HG03565 (cell line): ENCODE measurements around the gene SORCS2.
"Not testable (repeated sequence)": the region's sequence is repeated elsewhere in the genome, so short reads cannot be mapped to it uniquely, and the experiment has no call there.

Source experiments
- ATAC-seq: cut with Tn5 transposase; IDR thresholded peaks from one replicate; pipeline ENCODE4 v1.9.1; 2021; ENCODE audit warnings: mild to moderate bottlenecking, moderate library complexity; ENCODE audit not compliant: unreplicated experiment

The SORCS2 gene

DNA sequence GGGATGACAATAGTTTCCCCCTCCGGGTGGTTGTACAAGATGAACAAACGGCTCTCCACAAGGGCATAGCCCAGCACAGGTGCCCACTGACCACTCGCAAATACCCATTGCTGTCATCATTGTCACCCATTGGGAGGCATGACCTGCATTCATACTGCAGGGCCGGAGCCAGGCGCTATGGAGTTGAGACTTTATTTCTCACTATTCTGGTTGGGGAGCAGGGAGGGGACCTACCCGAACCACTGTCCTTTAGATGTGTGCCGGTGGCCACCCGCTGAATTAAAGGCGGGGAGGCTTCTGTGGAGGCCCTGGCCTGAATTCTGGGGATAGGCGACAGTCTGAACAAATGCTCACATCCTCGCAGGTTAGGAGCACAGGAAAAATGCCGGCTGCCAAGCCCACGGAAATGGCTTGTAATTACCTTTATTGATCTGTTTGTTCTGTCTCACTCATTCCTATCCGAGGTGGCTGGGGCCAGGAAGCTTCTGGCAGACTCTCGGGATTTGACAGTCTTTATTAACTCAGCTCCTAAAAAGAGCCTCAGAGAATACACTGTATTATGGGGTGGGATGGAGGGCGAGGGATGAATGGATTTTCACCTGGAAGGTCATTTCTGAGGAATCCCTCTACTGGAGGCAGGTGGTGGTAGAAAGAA is 367.5 kb downstream of the SORCS2 start:
- ATAC-seq, result no peak

GRCh38 chr4:7561557-7561956 is 369.2 kb downstream of the SORCS2 start:
- ATAC-seq, result no peak

DNA sequence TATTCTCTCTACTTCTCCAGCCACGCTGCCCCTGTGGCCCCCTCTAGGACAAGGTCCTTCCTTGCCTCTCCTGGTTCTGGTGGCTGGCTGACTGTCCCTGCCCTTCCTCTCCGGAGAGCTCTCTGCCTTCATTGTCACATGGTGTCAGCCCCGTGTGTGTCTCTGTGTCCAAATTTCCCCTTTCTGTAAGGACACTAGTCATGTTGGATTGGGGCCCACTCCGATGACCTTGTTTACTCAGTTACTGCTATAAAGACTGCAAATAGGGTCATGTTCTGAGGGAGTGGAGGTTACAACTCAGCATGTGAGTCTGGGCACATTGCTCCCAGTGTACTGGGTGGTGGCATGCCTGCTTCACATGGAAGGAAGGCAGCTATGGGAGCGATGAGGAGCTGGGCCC is 371.9 kb downstream of the SORCS2 start:
- no peak for ATAC-seq

- no peak for ATAC-seq
These were observed 373.1 kb downstream of the SORCS2 start for GRCh38 chr4:7565483-7565882.

DNA sequence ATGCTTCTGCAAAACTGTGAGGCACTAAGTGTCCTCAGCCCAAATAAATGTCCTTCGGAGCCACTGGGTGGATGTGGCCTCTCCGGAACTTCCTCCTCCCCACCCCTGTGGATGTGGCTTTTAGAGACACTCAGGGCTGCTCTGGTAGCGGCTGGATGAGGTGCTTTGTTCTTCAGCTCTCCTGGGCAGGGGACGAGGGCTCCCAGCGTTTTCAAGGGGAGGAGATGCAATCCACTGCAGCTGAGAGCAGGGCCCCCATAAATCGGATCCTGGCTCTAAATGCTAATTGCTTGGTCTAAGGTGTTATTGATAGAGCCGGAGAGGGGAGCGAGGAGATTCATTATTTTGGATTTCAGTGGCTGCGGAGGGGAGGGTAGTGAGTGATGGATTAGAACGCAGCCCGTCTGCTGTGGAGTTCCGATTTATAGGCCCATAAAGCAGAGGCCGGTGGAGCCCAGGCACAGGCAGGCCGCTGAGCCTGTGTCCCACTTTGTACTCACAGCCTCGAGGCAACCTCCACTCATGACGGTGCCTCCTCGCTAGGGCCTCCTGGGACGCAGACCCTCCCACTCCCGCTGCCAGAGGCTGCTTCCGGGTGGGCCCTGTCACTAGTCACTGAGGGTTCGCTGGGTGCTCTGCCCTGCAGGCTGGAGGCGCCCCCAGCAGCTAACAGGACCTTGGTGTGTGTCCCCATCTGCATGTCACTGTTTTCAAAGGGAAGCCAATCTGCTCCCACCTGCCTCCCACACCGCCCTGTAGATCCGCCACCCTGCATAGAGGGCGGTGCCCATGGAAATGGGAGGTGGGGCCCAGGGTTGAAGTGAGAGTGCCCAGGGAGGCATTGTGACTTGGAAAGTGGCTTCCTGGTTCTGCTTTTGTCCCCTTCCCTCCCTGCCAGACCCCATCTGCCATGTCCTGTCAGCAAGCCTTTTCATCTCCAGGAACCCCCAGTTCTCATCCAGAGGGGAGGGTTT is 377.8 kb downstream of the SORCS2 start:
- no peak for ATAC-seq

- no peak for ATAC-seq
These were observed 378.7 kb downstream of the SORCS2 start for GRCh38 chr4:7571001-7571400.

DNA sequence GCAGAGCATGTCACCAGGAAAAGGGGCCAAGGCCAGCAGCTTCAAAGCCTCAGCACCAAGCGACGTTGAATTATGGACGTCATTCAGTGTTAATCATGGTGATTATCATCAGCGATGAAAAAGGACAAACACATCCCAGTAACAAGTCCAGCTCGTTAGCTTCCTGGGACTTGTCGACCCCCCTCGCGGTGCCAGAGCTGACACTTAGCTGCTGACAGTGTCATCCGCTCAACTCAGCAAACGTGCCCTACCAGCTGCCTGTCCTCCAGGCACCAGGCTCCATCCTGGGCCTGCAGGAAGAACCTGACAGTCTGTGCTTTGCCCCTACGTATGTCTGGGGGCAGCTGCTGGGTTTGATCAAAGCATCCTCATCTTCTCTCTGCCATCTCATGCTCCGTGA is 379.4 kb downstream of the SORCS2 start:
- ATAC-seq, result no peak

DNA sequence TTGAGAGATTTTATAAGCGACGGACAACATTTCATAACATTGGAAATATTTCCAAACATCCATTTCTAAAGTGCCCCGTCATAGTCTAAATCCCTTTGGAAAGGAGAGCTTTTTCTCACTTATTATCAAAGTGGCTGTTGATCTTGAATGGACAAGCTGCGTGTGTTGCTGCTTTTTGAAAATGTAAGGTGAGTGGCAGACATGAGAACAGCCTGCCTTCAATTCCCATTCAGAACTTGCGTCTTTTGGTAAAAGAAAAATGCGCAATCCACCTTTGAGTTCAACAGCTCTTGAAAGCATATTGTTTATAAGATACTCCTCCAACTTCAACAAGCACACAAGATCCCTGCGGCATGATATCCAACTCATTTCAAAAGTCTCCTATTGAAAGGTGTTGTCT is 380.6 kb downstream of the SORCS2 start:
- no peak for ATAC-seq

DNA sequence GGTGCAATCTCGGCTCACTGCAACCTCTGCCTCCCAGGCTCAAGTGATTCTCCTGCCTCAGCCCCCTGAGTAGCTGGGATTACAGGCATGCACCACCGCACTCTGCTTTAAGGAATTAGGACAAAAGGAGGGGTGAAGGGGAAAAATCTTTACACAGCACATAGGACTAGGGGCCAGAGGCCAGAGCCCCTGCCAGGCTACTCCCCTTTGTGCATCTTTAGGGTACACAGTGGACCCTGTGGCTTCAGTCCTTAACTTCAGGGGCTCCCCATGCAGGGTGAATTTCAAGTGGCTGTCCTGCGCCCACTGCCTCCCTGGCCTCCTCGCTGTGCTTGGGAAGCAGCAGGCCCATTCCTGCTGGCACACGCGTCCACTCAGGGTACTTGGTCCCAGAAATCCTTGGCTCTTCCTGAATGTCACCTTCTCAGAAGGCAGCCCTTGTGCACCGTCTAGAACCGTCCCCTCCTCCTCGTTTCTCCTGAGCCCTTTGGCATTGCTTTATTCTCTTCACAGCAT is 381.3 kb downstream of the SORCS2 start:
- no peak for ATAC-seq

- no peak for ATAC-seq
These were observed 382.1 kb downstream of the SORCS2 start for GRCh38 chr4:7574287-7575014.

DNA sequence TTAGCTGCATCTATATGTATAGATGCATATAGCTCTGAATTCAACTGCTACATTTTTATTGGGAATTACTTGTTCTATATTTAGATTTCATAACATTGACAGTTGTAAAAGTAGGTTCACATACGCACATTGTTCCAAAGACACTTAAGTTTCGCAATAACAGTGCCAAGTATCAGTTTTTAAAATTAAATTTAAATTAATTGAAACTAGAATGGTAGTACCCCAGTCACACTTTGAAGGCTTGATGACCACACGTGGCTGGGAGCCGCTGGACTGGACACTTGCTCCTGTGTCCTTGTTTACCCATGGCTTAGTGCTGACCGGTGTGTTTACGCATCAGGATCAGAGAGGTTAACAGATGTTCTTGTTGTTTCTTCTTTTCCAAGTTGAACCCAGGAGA is 383.1 kb downstream of the SORCS2 start:
- ATAC-seq, result no peak

GRCh38 chr4:7577361-7578039 is 385.2 kb downstream of the SORCS2 start:
- ATAC-seq, result not testable (repeated sequence)

DNA sequence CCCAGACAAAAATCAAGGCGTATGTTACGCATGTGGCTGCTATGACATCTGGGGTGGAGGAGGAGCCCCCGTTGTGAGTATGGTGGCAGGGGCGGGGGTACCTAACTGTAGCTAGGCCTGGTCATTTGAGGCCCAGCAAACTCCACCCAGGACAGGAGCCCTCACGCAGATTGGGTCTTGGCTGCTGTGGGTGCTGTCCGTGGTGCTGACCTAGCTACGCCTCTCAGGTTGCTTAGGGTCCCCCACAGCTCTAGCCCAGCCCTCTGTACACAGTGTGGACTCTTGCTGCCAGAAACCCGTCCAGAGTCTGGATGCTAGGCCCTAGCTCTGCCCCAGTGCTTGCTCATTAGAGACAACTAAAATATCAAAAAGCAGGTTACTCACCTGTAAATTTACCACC is 389.1 kb downstream of the SORCS2 start:
- no peak for ATAC-seq

DNA sequence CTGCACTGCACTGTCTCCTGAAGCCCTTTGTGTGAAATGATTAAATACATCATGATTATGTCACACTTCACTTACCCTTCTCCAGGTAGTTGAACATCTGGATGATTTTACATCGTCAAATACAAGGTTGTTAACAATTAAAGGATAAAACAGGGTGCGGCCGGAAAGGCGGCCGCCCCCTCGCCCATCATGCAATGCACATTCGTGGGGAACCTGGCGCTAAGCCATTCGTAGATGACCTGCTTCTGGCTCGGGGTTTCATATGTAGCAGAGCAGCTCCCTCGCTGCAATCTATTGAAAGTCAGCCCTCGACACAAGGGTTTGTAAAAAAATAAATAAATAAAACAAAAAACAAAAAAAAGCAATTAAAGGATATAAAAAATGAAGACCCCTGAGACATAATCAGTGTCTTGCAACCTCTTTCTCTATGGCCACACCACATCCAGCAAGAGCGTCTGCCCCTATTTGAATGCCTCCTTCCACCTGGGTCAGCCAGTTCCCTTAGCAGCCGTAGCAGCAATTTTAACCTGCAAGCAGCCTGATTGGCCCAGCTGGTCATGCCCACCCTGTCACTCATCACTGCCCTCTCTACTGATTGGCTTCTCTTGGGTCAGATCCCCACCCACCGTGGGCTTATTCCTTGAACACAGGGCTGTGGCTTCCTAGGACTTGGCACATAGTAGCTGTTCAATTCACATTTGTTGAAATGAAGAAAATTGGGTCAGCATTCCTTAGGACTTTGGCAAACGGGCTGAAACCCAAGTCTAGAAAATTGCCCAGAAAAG is 390.2 kb downstream of the SORCS2 start:
- ATAC-seq, result no peak

DNA sequence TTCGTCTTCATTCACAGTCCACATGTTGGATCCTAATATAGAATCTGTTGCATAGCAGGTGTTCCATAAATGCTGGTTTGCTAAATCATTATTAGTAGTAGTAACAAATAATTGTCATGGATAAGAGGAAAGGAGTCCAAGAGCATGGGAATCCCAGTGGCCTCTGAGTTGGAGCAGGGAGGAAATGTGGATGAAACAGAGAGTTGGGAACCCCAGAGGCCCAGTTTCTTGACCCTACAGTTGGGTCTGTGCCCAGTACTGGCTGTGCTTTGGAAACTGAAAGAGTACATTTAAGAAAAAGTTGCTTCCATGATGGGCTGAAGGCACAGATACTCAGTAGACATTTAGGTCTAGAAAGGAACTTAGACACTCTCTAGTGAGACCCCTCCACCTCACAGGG is 391.8 kb downstream of the SORCS2 start:
- ATAC-seq, result no peak

- no peak for ATAC-seq
These were observed 392.3 kb downstream of the SORCS2 start for GRCh38 chr4:7584606-7585159.

DNA sequence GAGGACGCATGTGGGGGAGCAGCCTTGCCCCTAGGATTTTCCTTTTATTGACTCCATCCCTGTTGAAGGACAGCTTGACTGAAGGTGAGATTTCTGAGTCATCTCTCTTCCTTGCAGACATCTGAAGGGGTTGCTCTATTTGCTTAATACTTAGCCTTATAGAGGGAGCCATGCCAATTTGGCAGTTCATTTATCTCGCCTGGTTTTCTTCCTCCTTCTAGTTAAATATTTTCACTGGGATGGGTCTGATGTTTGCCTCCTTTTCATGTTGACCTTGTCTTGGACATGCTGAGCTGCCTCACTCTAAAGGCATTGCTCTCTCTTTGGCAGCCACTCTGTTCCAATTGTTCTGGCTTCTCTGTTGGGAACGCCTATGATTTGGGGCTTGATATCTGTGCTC is 393.4 kb downstream of the SORCS2 start:
- no peak for ATAC-seq

- no peak for ATAC-seq
These were observed 395.4 kb downstream of the SORCS2 start for GRCh38 chr4:7587433-7588405.

DNA sequence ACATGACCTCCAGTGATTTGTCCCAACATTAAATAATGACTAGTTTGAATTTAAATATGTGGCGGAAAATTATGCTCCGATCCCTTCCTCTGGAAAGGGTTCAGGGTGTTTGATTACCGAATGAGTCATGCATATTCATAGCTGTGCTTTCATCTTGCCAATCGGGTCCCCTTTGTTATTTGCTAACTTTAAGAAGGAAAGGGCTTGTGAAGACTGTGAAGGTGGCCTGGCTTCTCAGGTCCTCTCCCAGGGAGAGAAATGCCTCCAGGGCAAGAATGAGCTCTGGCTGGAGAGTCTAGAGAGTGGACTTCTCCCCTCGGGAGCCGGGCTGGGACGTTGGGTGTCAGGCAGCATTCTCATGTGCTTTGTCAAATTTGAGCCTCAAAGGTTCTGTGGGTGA is 397.9 kb downstream of the SORCS2 start:
- no peak for ATAC-seq
